Neural progenitor cell (in vitro differentiated cells): ENCODE measurements around the gene PANK2.
"Not testable (repeated sequence)": the region's sequence is repeated elsewhere in the genome, so short reads cannot be mapped to it uniquely, and the experiment has no call there.

Experiments used
- CTCF ChIP-seq: fragments of 200-600 bp; sonication (generic); IDR thresholded peaks from 2 replicates; pipeline ENCODE4 v1.5.1; 2017; ENCODE audit warnings: antibody characterized with exemption, mild to moderate bottlenecking
- EZH2 ChIP-seq: fragments of 200-600 bp; sonication (generic); IDR thresholded peaks from 2 replicates; pipeline ENCODE4 v1.6.1; 2017; ENCODE audit warnings: antibody characterized with exemption, mild to moderate bottlenecking, moderate library complexity
- EZH2phosphoT487 ChIP-seq: fragments of 200-600 bp; sonication (generic); IDR thresholded peaks from 2 replicates; pipeline ENCODE4 v1.6.1; 2017; ENCODE audit warnings: antibody characterized with exemption

DNA sequence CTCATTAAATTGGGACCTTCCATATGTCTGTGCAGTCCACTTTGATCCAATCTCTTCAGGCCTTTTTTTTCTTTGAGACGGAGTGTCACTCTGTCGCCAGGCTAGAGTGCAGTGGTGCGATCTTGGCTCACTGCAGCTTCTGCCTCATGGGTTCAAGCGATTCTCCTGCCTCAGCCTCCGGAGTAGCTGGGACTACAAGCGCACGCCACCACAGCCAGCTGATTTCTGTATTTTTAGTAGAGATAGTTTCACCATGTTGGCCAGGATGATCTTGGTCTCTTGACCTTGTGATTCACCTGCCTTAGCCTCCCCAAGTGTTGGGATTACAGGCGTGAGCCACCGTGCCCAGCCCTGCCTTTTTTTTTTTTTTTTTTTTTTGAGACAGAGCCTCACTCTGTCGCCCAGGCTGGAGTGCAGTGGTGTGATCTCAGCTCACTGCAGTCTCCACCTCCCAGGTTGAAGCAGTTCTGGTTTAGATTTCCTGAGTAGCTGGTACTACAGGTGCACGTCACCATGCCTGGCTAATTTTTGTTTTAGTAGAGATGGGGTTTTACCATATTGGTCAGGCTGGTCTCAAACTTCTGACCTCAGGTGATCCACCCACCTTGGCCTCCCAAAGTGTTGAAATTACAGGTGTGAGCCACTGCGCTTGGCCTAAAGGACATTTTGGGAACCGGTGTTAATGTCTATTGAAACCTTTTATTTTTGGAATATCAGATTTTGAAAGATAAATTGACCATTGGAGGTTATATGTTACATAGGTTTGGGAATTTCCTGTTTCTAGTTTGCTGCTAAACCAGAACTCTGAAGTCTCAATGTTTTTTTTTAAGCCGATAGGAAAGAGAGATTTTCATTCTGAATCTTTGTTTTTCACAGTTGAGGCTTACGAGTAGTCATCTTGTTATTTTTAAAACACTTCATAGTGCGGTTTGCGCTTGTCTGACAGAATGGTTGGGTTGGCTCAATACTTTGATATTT, 17.8 kb downstream of the PANK2 start:
- not testable (repeated sequence) for TF ChIP-seq CTCF, EZH2phosphoT487, EZH2
